Anterior cingulate cortex (tissue), 58 donors: Measurements from ENCODE around the gene POP4.
"Not testable (repeated sequence)": the region's sequence is repeated elsewhere in the genome, so short reads cannot be mapped to it uniquely, and the experiment has no call there.

Source experiments
- DNase-seq, 58 donors: peaks; one replicate each; lab custom pipeline; 2025; lab: John Stamatoyannopoulos, UW

Gene POP4, protein sequence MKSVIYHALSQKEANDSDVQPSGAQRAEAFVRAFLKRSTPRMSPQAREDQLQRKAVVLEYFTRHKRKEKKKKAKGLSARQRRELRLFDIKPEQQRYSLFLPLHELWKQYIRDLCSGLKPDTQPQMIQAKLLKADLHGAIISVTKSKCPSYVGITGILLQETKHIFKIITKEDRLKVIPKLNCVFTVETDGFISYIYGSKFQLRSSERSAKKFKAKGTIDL

DNA sequence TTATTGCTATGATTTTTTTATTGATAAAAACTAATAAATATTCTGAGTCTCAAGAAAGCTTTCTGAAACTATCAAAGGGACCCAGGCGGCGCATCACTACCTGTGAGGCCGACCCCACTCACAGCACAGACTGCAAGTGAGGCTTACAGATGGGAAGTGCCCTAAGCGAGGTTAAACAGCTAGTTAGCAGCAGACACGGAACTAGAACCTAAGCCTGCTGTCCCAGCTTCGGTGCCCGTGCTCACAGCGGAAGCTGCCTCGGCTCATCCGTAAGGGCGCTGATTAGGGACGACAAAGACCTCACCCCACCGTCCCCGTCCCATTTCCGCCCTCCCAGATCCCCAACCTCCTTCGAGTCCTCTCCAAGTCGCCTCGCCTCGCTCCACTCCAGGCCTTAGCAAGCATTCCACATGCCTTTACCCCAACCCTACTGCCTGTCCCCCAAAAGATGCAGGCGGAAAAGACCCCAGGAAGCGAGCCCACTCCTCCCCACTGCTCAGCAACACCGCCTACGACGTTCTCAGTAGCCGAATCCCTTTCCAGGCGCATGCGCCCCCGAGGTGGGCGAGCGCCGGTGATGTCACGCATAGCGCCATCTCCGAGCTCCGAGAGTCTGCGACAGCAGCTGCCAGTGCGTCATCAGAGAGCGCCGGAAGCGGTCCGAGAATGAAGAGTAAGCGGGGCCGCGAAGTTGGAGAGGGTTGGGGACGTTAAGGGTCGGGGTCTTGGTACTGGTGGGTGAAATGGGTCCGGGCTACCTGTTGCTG lies at the start of gene POP4:
Gene POP4, plus strand, starts transcription at position 631 of the 767 bp plus-strand sequence. Its CDS starts 36 bp downstream, at position 667.
- DNase-seq, result peak; percentile 65 to 99 (median 94)

DNA sequence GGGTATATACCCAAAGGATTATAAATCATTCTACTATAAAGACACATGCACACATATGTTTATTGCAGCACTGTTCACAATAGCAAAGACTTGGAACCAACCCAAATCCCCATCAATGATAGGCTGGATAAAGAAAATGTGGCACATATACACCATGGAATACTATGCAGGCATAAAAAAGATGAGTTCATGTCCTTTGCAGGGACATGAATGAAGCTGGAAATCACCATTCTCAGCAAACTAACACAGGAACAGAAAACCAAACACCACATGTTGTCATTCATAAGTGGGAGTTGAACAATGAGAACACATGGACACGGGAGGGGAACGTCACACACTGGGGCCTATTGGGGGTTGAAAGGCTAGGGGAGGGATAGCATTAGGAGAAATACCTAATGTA lies 47.0 kb upstream of the POP4 start:
- not testable (repeated sequence) for DNase-seq

DNA sequence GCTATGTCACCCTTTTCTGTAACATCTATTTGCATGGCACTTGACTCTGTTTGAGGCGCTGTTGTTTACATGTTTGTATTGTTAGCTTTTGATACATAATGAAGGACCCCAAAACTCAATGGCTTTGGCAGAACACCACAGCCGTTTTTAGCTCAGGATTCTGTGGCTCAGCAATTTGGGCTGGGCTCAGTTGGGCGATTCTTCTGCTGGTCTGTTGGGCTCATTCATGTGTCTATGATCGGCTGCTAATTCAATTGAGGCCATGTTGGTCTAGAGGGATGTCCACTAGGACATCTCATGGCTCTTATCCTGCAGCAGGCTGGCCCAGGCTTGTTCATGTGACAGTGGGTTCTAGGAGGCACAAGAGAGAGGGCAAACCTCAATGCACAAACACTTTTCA lies 46.3 kb upstream of the POP4 start:
- DNase-seq, result no peak

DNA sequence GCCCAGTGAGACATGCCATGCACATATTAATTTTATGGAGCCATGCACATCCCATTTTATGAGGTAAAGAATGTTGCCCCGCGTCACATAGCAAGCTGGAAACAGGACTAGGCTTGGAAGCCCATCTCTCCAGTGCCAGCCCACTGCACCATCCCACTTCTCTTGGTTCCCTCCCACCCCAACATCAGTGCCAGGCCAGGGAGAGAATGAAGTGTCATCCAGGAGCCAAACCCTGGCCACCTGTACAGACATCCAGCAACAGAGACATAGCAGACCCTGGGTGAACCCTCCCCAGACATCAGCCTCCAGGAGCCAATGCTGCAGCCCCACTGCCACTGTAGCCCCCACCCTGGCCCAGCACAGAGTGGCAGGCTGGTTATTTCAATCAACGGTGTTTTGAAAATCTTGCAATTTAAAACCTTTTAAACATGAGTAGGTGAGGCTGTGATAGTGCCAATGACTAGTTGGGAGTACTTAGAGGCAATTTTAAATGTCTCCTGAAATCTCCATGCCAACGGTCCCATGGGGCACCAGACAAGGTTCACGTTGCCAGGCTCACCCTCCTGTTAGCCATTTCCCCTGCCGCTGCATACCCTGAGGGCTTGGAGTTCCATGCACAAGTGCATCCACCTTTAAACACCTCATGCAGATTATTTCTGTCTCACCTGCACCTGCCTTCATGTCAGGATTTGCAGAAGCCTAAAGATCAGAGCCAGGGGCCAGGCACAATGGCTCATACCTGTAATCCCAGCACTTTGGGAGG lies 45.6 kb upstream of the POP4 start:
- no peak for DNase-seq

DNA sequence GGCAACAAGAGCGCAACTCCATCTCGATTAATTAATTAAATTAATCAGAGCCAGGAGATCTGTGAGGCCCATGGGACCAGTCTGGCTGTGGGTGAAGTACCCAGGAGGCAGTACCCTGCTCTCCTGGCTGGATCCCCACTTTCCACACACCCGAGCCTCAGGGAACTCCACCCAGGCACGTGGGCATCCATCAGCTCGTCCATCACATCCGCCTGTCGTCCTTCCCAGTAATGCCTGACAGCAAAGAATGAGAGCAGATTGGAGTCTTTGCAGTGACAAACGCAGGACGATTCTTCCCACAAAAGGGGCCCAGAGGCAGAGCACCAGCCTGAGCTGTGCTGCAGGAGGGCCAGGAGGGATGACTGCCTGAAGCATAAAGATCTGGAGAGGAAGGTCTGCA lies 44.5 kb upstream of the POP4 start:
- DNase-seq, result no peak

DNA sequence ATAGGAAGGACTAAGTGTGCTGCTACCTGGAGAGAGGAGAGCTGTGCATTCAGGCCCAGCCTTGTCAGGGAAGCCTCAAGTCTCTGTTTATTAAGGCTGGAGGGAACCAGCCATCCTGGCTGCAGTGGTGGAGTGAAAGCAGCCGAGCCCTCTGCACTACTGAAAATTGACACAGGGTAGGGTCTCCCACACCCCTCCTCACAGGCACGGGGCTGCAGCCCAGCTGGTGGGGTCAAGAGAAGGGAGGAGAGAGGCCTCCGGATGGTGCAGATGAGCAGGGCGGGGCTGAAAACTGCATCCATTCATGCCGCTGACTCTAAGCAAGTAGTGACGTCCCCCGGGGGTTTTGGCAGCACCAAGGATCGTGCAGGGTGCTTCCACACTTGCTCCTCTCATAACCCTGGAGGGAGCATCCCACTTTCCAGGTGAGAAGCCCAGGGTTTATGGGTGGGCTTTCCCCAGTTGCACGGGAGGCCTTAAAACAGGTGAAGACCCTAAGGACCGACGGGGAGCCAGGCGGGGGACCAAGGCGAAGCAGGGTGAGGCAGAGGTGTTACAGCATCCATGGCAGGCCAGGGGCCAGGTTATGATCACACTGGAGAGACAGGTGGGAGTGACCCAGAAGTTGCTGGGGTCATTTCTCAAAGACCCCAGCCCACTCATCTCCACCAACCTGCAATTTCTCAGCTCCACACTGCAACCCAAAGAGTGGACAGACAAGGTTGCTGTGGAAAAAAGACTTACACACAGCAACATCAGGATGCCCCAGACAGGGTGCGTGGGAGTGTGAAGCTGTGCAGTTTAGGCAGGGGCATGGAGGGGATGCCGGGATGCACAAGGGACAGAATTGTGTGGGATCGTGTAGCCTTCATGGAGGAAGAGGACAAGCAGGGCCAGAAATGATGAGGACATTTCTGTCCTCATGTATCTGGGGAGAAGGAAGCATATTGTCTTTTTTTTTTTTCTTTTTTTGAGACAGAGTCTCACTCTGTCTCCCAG lies 43.5 kb upstream of the POP4 start:
- no peak for DNase-seq

DNA sequence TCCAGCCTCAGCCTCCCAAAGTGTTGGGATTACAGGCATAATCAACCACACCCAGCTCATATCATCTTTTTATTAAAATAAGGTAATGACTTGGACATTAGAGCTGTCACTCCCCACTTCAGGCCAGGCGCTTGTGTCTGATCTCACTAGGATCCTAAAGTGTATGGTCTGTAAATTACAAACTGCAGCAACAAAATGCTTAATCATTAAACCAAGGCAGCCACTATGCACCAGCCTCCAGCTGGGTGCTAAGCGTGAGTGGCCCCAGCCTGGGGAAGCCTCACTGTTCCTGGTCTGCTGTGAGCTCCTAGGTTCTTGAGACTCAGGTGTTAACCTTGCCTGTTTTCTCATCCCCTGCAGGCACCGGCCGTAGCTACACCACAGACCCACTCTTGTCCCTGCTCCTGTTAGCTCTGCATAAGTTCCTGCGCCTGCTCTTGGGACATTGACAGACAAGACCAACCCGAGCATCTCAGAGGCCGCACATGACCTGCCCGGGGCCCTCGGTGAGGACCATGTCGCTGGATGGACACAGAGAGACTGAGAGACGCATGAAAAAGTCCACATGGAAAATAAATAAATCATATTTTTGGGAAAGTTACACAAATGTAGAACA lies 42.5 kb upstream of the POP4 start:
- no peak for DNase-seq

DNA sequence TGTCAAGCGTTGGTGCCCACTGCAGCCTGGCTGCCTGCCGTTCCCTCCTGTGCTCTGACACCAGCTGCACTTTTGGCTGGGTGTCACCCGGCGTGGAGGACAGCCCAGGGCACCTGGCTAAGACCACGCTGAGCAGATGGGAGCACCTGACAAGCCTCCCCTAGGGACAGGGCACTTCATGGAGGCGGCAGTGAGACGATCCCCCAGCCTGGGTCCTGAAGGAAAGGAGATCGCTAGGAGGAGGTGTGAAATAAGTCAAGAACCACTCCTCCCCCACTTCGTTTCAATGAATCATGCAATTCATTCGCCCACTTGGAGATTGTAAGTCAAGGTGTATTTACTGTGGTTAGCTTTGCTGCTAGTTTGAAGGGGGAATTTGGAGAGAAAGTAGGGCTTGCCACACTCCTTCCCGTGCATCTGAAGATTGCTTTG lies 41.5 kb upstream of the POP4 start:
- no peak for DNase-seq

DNA sequence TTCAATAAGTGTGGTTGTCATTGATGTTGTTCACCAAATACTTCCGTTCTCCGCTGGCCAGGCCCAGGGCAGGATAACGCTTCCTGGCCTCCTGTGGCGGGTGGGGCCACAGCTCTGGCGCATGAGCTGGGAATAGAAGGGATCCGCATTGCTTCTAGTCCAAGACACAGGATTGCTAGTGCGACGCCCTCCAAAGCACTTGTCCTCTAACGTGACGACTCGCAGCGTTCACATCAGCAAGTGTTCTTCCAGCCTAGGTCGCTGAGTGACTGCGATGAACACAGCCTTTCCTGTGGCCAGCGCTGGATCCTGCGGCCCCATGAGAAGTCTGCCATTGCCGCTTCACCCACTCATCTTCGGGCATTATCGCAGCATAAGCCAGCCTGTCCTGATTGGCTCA lies 40.9 kb upstream of the POP4 start:
- no peak for DNase-seq

DNA sequence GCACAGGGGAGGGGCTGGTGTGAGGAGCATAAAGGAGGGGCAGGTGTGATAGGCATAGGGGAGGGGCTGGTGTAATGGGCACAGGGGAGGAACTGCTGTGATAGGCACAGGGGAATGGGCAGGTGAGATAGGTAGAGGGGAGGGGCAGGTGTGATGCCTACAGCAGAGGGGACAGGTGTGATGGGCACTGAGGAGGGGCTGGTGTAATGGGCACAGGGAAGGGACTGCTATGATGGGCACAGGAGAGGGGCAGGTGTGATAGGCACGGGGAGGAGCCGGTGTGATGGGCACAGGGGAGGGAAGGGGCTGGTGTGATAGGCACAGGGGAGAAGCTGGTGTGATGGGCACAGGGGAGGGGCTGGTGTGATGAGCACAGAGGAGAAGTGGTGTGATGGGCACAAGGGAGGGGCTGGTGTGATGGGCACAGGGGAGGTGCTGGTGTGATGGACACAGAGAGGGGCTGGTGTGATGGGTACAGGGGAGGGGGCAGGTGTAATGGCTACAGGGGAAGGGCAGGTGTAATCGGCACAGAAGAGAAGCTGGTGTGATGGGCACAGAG lies 39.5 kb upstream of the POP4 start:
- peak in 1 of 58 donors; percentile 41 for DNase-seq

DNA sequence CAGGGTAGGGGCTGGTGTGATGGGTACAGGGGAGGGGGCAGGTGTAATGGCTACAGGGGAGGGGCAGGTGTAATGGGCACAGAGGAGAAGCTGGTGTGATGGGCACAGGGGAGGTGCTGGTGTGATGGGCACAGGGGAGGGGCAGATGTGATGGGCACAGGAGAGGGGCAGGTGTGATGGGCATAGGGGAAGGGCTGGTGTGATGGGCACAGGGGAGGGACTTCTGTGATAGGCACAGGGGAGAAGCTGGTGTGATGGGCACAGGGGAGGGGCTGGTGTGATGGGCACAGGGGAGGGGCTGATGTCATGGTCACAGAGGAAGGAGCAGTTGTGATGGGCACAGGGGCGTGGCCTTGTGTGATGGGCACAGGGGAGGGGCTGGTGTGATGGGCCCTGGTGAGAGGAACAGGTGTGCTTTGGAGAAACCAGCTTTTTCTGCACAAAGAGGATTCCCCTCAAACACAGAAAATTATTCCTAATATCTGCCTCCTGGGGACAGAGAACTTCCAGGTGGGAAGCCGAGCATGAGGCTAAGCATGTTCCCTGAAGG lies 38.6 kb upstream of the POP4 start:
- no peak for DNase-seq

DNA sequence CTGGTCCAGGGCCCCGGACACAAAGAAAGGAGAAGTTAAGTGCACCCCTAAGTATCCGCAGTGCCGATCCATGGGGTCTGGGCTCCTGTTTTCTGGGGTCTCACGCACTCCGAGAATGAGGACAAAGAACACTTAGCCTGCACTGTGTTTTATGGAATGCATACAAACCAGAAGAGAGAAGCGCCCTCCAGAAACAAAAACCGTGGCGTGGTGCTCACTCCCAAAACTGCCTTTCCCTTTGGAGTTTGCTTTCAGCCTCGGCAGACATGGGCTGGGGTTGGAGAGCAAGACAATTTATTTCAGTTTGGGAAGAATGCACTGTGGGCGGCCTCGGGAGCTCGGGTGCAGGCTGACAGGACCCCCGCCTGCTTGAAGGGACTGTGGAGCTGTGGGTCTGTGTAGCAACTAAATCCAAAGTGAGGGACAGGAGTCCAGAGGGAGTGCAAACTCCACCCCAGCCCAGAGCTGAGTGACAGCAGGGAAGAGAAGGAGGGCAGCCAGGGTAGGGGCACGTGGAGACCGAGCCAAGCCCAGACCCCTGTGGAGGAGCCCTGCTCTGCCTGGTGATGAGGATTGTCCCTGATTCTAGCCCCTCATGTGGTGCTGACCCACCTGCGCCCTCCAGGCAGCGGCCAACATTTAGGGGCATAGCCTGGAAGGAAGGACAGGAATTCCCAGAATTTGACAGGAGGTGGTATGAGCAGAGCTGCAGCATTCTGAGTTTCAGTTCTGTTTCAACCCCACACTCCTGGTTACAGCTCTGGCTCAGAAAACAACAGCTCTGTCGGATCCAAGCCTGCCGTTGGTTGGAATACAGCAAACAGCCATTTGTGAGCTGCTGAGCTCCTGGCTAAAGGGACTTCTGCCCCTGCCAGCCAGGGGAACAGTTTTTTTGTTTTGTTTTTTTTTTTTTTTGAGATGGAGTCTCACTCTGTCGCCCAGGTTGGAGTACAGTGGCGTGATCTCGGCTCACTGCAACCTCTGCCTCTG lies 37.8 kb upstream of the POP4 start:
- DNase-seq, result peak in 3 of 58 donors; percentile 4 to 8 (median 6)

DNA sequence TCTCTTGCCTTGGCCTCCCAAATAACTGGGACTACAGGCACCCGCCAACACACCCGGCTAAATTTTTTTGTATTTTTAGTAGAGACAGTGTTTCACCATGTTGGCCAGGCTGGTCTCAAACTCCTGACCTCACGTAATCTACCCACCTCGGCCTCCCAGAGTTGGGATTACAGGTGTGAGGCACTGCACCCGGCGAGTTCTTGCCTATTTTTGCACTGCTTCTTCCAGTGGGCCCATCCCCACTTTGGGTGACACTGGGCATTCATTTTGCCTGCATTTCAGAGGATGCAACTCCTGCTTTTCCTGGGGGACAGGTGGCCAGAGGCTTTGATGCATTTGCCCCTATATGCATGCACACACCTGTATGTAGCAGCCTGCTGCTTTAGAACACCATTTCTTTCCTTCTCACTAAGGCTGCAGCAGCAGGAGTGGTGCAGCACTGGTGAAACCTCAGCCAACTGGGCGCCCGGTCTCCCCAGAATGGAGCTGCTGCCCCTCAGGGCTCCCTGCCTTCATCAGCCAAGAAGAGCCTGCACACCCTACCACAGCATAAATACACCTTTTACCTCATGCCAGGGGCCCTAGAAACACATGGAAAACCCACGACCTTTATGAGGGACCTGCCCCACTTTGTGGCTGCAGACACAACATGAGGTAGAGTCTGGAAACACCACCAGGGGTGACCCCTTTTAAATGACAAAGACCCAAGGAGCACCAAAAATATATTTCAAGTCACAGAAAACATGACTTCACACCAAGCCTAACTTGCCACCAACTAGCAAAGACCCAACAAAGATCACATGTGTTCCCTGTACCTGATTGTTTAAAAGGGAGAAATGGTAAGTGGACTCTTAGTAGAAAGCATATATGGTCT lies 36.8 kb upstream of the POP4 start:
- no peak for DNase-seq

DNA sequence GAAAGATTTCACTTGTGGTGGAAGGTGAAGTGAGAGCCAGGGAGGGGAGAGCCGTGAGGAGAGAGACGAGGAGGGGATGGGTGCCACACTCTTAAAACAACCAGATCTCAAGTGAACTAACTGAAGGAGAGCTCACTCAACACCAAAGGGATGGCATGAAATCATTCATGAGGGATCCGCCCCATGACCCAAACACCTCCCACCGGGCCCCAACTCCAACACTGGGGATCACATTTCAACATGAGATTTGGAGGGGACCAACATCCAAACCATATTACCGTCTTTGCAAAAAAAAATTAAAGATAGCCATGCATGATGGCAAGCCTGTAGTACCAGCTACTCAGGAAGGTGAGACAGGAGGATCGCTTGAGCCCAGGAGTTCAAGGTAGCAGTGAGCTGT lies 34.9 kb upstream of the POP4 start:
- DNase-seq, result no peak

DNA sequence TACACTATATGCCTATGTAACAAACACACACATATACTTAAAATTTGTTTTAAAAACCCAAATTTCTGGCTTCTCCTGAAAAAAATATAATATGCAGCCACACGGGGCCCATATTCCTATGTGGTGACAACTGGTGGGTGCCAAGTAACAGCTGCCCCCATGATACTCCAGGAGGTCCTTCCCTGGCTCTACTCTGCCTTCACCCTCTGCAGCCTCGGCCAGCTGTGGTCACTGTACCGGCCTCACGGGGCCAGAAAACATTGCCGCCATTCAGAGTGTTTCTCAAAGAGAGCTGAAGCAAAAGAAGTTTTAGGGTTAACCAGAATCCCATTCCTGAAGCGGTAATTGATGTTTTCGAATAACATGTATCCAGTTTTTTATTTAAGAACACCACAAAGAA lies 32.6 kb upstream of the POP4 start:
- DNase-seq, result no peak

DNA sequence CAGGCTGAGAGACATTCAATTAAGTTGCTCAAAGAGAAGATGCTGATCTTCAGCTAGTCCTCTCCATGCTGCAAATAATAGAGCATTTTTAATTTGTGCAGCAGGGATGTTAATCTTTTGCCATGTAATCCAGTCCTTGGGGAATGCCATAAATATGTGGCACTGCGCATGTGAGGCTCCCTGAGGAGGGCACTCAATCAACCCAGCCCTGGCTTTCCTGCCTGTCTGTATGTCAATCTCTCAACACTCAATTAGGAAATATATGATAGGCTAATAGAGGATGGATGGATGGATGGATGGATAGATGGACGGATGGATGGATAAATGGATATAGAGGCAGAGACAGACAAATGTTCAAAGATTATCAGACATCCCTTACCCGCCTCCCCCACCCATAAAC lies 31.6 kb upstream of the POP4 start:
- no peak for DNase-seq
